Left lung (tissue), 10 donors: ENCODE results near the gene LRRC28. TPM values are rescaled to one million over a fixed set of nuclear protein-coding genes. Genes with fewer than 3 reads are reported as not detected.

Experiments used
- ATAC-seq: fragments of 200-7000 bp; cut with Tn5 transposase; one replicate; pipeline ENCODE4 v1.9.1; 2020; ENCODE audit warnings: moderate library complexity
- DNase-seq, 4 donors: peaks; one replicate each; pipeline ENCODE4 v3.0.0-alpha.2; 2013 to 2020
- H3K27ac ChIP-seq, 2 donors: fragments of 200-600 bp; sonication (generic) in 1 of 2; one replicate each; pipeline versions ENCODE4 v1.5.0 to v1.8.0; 2020 to 2021
- H3K27me3 ChIP-seq, 2 donors: fragments of 200-600 bp; sonication (generic) in 1 of 2; one replicate each; pipeline versions ENCODE4 v1.5.0 to v1.8.0; 2020 to 2021
- H3K36me3 ChIP-seq, 2 donors: fragments of 200-600 bp; sonication (generic) in 1 of 2; one replicate each; pipeline versions ENCODE4 v1.5.0 to v1.8.0; 2020 to 2021
- H3K4me1 ChIP-seq, 2 donors: fragments of 200-600 bp; one replicate each; pipeline ENCODE4 v1.8.0; 2021
- H3K4me3 ChIP-seq, 2 donors: fragments of 200-600 bp; sonication (generic) in 1 of 2; one replicate each; pipeline versions ENCODE4 v1.5.0 to v1.8.0; 2020 to 2021; ENCODE audit warnings: mild to moderate bottlenecking in 1 of 2
- H3K9me3 ChIP-seq, 2 donors: fragments of 200-600 bp; sonication (generic) in 1 of 2; one replicate each; pipeline versions ENCODE4 v1.5.0 to v1.8.0; 2020 to 2021
- CTCF ChIP-seq, 2 donors: fragments of 200-600 bp; sonication (generic) in 1 of 2; IDR thresholded peaks; one replicate each; pipeline versions ENCODE4 v1.5.0 to v1.8.0; 2021; ENCODE audit warnings: antibody characterized with exemption in 2 of 2
- intact Hi-C, 2 donors: fragments of 100-400 bp; cut with DNase I; formaldehyde crosslinking; loops; one replicate each; pipeline versions ENCODE4 v1.11.2 to v1.14.2; 2022
- polyA plus RNA-seq, 6 donors: library from polyadenylated mRNA; unstranded; fragments of 120-200 nt; gene quantifications; one replicate each; pipeline ENCODE4 v1.2.1, GENCODE V29; 2013; ENCODE audit not compliant: insufficient read length in 6 of 6
- total RNA-seq, 2 donors: library from RNA; stranded (reverse); fragmentation: NEBNext Ultra II Directional; extraction: Animal tissue kit (Norgen Biotek cat#: 25700); gene quantifications; one replicate each; pipeline ENCODE4 v1.2.1, GENCODE V29; 2021
- donor health status: DM: no; HTN: yes; CAD: no.
- donor health status: DM: no; HTN: no; CAD: no.

The LRRC28 gene
- total and polyA plus RNA-seq, 8 donors: 14.9 to 29.7 (median 25.0) TPM

- no peak for TF ChIP-seq CTCF (IDR thresholded peaks at IDR 0.05)
- intact Hi-C loops: no loop called here
- Histone ChIP-seq H3K27me3 (no peaks in the 10 kb centered on the region), H3K9me3 (peaks cover 0 to 21% of the 10 kb centered on the region in 2 donors), H3K4me1 (no peaks in the 10 kb centered on the region), H3K4me3 (no peak overlapping the region), H3K27ac (no peak overlapping the region), H3K36me3 (peaks cover 0 to 6% of the 10 kb centered on the region in 2 donors)
- DNase-seq (no peak), ATAC-seq (no peak)
Measured at GRCh38 chr15:99315636-99316035, 64.4 kb downstream of the LRRC28 start.

GRCh38 chr15:99320374-99321215 is 69.3 kb downstream of the LRRC28 start:
- intact Hi-C loops: no loop called here
- no peaks in the 10 kb centered on the region for H3K27me3 ChIP-seq
- ATAC-seq (no peak), DNase-seq (no peak)
- TF ChIP-seq CTCF (IDR thresholded peaks at IDR 0.05): no peak
- H3K36me3 ChIP-seq: no peaks in the 10 kb centered on the region
- H3K4me1 ChIP-seq: no peaks in the 10 kb centered on the region
- no peaks in the 10 kb centered on the region for H3K9me3 ChIP-seq
- H3K27ac ChIP-seq: no peak overlapping the region
- H3K4me3 ChIP-seq: no peak overlapping the region

- no peak overlapping the region for H3K27ac ChIP-seq
- no peaks in the 10 kb centered on the region for H3K4me1 ChIP-seq
- intact Hi-C loops: no loop called here
- no peaks in the 10 kb centered on the region for H3K27me3 ChIP-seq
- DNase-seq (no peak), ATAC-seq (no peak)
- no peak for TF ChIP-seq CTCF (IDR thresholded peaks at IDR 0.05)
- no peaks in the 10 kb centered on the region for H3K36me3 ChIP-seq
- H3K4me3 ChIP-seq: no peak overlapping the region
- no peaks in the 10 kb centered on the region for H3K9me3 ChIP-seq
Measured at GRCh38 chr15:99321468-99321867, 70.2 kb downstream of the LRRC28 start.

GRCh38 chr15:99322643-99323405 is 71.5 kb downstream of the LRRC28 start:
- Histone ChIP-seq H3K4me3 (no peak overlapping the region), H3K4me1 (no peaks in the 10 kb centered on the region), H3K27me3 (no peaks in the 10 kb centered on the region), H3K9me3 (no peaks in the 10 kb centered on the region), H3K36me3 (no peaks in the 10 kb centered on the region), H3K27ac (no peak overlapping the region)
- ATAC-seq: no peak
- intact Hi-C loops: no loop called here
- no peak for TF ChIP-seq CTCF (IDR thresholded peaks at IDR 0.05)
- DNase-seq: no peak

- intact Hi-C loops: no loop called here
- DNase-seq: no peak
- no peaks in the 10 kb centered on the region for H3K9me3 ChIP-seq
- peak; percentile 60 for ATAC-seq
- H3K27me3 ChIP-seq: no peaks in the 10 kb centered on the region
- H3K27ac ChIP-seq: peak overlapping the region; percentile 10 to 28
- H3K4me1 ChIP-seq: no peaks in the 10 kb centered on the region
- no peaks in the 10 kb centered on the region for H3K36me3 ChIP-seq
- H3K4me3 ChIP-seq: no peak overlapping the region
- no peak for TF ChIP-seq CTCF (IDR thresholded peaks at IDR 0.05)
Measured at GRCh38 chr15:99324082-99324620, 72.9 kb downstream of the LRRC28 start.
